ENCODE data around the gene ARRDC5. TPM values are rescaled to one million over a fixed set of nuclear protein-coding genes. Genes with fewer than 3 reads are reported as not detected.
"Not testable (repeated sequence)": the region's sequence is repeated elsewhere in the genome, so short reads cannot be mapped to it uniquely, and the experiment has no call there.

The ARRDC5 gene
- not detected for total RNA-seq

DNA sequence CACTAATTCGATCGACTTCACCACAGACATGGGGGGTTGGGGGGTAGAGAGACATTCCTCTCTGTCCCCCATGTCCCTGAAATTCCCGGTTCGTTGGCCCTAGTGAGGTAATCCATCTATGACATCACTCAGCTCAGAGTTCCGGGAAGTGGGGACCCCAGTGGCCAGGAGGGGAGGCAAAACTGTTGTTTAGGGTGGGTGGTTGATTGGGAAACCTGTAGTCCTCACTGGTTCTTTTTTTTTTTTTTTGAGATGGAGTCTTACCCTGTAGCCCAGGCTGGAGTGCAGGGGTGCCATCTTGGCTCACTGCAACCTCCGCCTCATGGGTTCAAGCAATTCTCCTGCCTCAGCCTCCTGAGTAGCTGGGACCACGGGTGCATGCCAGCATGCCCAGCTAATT is at the start of gene ARRDC5:
ARRDC5 (minus strand) TSS at position 101 of the 400 bp plus-strand sequence; CDS start at position 30, 71 bp downstream.
- no peak for ATAC-seq

DNA sequence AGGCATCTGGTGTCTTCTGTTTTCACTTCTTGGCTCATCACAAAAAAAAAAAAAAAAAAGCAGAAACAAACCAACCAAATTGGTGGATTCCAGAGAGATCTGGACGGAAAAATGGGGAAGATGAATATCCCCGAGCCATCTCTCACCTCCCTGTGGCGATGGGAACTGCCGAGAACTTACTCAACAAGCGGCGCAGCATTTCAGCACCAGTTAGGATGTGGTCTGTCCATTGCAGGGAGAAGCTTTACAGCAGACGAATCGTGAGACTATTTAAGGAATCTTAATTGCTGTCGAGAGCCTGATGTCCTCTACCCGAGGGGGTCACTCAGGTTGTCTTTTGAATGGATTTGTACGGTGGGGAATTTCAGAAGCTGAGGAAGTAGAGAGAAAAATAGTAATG is 49.0 kb upstream of the ARRDC5 start:
- no peak for ATAC-seq

DNA sequence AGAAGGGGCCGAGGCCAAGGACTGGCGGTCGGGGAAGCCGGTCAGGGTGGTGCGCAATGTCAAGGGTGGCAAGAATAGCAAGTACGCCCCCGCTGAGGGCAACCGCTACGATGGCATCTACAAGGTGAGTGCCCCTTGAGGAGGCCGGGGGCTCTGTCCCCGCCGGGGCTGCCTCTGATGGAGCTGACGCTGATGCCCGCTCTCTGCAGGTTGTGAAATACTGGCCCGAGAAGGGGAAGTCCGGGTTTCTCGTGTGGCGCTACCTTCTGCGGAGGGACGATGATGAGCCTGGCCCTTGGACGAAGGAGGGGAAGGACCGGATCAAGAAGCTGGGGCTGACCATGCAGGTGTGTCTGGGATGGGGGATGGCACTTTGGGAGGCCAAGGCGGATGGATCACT is 48.0 kb upstream of the ARRDC5 start:
- not testable (repeated sequence) for ATAC-seq

DNA sequence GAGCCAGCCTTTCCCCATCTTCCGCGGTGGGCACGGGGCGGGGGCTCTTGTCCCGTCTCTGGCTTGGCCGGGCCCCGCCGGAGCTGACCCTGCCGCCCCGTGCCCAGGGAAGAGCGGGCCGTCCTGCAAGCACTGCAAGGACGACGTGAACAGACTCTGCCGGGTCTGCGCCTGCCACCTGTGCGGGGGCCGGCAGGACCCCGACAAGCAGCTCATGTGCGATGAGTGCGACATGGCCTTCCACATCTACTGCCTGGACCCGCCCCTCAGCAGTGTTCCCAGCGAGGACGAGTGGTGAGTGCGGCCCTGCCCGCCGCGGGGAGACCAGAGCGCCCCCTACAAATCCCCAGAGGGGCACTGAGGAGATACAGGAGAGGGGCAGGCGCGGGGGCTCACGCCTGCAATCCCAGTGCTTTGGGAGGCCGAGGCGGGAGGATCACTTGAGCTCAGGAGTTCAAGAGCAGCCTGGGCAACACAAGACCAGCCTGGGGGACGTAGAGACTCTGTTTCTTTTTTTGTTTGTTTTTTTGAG is 39.0 kb upstream of the ARRDC5 start:
- ATAC-seq: not testable (repeated sequence)

DNA sequence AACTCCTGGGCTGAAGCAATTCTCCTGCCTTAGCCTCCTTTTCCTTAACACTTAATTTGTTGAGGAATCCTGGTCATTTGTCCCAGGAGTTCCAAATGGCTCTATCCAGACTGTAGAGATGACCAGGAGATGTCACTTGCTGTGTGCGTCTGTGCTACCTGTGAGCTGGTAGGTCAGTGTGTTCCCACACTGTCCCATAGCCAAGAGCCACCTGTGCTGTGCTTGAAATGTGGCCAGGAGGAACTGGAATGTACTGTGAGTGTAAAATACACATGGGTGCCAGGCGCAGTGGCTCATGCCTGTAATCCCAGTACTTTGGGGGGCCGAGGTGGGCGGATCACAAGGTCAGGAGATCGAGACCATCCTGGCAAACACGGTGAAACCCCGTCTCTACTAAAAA is 36.8 kb upstream of the ARRDC5 start:
- ATAC-seq: no peak

DNA sequence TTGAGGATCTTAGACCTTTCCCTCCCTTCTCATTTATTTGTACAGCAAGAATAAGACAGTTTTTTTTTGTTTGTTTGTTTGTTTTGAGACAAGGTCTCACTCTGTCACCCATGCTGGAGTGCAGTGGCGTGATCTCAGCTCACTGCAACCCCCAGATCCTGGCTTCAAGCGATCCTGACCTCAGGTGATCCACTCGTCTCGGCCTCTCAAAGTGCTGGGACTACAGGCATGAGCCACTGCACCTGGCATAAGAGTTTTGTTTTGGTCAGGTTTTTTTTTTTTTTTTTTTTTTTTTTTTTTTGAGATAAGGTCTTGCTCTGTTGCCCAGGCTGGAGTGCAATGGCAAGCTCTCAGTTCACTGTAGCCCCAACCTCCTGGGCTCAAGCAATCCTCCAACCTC is 35.8 kb upstream of the ARRDC5 start:
- not testable (repeated sequence) for ATAC-seq

DNA sequence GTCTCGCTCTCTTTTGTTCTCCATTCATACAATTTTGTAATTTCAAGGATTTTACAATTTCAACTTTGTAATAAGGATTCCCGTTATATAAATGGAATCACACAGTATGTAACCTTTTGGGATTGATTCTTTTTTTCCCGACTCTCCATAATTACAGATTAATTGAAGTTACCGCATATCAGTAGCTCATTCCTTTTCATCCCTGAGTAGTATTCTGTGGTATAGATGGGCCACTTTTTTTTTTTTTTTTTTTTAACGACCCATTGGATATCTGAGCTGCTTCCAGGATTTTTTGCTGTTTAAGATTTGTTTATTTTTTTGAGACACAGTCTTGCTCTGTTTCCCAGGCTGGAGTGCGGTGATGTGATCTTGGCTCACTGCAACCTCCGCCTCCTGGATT is 34.4 kb upstream of the ARRDC5 start:
- ATAC-seq: no peak

DNA sequence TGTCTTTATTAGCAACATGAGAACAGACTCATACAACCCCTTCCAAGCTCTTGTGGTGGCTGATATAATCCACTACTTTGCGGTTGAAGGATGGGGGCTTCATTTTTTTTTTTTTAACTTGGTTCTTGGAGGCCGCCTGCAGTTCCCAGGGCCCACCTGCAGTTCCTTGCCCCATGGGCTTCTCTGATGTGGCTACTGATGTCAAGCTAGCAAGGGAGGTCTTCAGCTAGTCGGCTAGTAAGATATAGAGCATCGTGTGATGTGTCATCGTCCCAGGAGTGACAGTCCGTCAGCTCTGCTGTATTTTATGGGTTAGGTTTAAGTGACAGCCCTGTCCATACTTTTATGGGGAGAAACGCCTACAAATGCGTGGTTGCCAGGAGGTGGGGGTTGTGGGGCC is 32.7 kb upstream of the ARRDC5 start:
- no peak for ATAC-seq

DNA sequence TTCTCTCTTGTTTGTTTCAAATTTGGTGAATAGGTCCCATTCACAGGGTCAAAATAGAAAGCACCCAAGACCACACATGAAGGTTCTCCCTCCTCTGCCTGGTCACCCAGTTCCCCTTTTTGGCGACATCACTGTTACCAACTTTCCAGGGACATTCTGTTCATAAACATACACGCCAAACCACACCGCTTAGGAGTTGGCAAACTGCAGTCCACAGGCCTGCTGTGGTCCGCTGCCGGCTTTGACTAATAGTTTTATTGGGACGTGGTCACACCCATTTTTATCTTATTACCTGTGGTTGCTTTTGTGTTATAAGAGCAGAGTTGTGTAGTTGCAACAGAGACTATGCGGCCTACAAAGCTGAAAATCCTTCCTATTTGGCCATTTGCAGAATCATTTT is 30.8 kb upstream of the ARRDC5 start:
- peak; percentile 30 for ATAC-seq

DNA sequence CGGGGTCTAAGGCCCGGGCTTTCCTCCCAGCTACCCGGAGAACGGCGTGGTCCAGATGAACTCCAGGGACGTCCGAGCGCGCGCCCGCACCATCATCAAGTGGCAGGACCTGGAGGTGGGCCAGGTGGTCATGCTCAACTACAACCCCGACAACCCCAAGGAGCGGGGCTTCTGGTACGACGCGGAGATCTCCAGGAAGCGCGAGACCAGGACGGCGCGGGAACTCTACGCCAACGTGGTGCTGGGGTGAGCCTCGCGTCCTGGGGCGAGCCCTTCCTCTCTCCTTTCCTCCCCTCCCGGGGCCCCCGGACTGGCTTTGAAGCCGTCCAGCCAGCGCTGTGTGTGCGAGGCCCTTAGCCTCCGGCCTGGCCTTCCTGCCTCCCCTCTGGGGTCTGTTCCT is 30.0 kb upstream of the ARRDC5 start:
- no peak for ATAC-seq

DNA sequence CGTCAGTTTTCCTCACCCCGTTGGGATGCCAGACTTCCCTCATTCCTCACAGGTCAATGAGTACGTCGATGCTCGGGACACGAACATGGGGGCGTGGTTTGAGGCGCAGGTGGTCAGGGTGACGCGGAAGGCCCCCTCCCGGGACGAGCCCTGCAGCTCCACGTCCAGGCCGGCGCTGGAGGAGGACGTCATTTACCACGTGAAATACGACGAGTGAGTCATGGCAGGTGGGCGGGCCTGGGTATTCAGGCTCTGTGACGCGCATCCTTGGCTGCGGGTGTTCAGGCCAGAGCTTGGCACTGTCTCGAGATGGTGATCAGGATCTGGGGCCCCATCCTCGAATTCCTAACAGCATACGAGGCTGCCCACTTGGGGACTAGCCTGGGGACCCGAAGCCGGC is 28.0 kb upstream of the ARRDC5 start:
- no peak for ATAC-seq

DNA sequence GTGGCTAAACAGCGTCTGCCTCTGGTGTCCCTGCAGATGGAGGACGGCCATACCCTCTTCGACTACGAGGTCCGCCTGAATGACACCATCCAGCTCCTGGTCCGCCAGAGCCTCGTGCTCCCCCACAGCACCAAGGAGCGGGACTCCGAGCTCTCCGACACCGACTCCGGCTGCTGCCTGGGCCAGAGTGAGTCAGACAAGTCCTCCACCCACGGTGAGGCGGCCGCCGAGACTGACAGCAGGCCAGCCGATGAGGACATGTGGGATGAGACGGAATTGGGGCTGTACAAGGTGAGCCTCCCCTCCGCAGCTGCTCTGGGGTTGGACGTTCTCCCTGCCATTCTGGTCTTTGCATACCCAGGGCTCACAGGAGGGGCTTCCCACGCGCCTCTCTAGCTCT is 26.5 kb upstream of the ARRDC5 start:
- no peak for ATAC-seq

DNA sequence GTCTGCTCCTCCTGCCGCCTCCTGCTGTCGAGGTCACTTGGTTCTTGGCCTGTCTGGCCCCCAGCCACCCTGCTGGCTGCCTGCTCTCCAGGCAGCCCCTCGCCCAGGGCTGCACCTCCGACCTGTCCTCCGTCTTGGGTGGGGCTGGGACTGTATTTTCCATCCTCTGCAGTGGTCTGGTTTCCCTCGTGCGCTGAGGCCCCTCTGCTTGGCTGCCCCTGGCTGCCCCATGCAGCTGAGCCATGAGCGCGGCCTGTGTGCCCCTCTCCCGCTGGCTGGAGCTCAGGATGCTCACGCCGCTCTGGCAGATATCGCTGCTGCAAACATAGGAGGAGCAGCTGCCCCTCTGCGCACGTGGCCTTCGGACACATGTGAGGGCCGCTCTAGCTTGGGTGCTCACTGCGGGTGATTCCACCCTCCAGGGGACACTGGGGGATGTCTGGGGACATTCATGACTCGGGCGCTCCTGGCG is 20.6 kb upstream of the ARRDC5 start:
- ATAC-seq: peak; percentile 23

DNA sequence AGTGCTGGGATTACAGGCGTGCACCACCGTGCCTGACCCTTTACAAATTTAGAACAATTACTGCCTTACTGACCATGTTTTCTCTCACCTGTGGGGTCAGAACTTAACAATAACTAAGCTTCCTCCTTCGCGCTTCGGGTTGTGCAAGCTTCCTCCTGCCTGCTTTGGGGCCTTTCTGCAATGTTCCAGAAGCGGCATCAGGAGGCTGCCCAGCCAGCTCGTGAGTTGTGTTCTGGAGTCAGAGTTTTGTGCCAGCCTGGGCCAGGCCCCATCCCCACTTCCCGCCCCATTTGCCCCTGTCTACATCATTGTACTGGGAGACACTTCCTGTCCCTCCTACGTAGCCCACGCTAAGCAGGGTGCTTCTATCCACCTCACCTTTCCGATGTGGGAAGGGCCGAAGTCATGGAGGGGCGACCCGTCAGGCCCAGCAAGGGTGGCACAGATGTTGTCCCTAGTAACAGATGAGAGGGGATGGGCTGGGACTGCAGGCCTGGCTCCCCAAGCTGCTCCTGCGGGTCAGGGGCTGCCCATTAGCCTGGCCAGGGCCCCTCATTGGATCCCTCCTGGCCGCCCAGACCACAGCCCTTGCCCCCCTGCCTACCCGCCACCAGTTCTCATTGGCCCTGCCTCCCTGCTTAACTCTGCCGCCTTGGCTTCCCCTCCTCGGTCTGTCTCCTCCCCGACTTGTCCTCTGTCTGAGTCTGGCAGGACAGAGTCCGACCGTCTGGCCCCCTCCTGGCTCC is 20.0 kb upstream of the ARRDC5 start:
- ATAC-seq: peak; percentile 7

DNA sequence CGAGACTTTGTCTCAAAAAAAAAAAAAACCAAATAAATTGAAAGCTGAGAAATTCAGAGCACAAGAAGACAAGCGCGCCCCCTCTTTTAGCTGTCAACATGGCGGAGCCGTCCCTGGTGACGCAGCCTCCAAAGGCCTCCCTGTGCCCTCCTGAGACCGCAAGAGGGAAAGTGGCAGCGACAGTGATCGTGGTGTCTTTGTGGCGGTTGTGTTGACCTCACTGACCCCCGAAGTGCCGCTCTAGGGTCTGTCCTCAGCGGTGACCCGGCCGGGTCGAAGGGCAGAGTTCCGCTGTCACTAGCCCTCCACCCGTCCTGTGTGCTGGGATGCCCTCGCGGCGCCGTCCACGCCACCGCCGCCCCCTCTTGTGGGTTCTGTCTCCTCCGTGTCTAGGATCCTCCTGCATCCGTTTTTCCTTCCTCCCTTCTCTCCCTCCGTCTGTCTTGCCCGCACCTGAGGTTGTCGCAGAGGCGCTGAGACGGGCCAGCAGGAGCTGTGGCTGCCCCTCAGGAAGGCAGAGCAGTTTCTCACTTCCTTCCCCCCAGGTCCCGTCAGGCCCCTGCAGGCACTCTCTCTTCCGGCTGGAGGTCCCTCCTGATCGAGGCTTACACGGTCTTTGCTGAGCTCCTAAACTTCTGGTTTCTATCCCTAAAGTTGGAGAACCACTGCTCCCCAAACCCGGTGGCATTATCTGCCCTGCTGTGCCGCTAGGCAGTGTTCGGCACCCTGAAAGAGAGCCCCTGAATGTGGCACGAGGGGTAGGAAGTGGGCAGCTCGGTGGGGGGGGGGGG is 13.8 kb upstream of the ARRDC5 start:
- ATAC-seq: no peak

DNA sequence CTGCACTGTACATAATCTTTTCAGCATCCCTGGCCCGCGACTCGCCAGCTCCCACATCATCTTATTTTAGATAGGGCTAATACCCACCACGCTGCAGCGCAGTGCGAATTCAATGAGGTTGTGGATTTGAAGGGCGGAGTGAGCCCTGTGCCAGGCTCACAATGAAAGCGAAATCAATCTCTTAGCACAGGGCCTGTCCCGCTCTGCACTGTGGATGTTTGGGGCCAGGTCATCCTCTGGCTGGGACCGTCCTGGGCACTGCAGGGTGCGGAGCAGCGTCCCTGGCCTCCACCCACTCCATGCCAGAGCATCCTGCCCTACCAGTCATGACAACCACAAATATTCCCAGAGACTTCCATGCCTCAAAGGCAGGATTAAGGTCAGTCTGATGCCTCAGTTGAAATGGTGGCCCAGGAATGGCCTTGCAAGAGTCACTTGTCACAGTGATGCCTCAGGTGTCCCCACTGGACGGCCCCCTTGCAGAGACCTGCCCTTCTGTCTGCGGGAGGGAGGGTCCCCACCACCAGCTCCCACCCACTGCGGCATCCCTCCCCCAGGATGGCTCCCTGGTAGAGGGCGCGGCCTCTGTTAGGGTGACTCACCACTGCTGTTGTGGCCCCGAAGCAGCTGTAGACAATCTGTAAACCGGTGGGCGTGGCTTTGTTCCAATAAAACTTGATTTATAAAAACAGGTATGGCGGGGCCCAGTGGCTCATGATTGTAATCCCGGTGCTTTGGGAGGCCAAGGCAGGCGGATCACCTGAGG is 12.2 kb upstream of the ARRDC5 start:
- ATAC-seq: peak; percentile 80

DNA sequence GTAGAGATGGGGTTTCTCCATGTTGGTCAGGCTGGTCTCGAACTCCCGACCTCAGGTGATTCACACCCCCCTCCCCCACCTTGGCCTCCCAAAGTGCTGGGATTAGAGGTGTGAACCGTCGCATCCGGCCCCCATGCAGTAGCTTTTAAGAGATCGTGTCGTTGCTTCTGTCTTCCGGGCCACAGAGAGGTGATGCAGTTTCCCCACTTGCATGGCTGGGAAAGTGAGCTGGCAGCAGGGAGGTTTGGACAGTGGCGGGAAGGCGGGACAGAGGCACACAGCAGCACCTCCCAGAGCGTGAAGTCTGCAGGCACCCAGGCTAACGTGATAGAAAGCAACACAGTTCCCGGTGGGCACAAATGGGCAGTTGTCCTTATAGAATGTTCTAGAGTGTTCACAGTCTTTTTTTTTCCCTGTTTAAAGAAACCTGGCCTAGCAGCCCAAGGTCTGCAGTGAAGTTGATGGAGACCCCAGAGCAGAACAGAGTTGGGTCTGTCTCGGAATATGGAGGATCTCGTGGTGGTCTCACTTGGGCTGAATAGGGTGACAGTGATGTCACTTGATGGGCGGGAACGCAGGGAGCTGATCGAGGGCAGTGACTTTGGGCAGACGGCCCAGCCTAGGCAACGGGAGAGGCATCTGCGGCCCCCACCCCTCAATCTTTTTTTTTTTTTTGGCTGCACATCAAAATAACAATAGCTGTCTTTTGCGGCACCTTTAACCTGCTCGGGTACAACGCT is 11.5 kb upstream of the ARRDC5 start:
- ATAC-seq: no peak

DNA sequence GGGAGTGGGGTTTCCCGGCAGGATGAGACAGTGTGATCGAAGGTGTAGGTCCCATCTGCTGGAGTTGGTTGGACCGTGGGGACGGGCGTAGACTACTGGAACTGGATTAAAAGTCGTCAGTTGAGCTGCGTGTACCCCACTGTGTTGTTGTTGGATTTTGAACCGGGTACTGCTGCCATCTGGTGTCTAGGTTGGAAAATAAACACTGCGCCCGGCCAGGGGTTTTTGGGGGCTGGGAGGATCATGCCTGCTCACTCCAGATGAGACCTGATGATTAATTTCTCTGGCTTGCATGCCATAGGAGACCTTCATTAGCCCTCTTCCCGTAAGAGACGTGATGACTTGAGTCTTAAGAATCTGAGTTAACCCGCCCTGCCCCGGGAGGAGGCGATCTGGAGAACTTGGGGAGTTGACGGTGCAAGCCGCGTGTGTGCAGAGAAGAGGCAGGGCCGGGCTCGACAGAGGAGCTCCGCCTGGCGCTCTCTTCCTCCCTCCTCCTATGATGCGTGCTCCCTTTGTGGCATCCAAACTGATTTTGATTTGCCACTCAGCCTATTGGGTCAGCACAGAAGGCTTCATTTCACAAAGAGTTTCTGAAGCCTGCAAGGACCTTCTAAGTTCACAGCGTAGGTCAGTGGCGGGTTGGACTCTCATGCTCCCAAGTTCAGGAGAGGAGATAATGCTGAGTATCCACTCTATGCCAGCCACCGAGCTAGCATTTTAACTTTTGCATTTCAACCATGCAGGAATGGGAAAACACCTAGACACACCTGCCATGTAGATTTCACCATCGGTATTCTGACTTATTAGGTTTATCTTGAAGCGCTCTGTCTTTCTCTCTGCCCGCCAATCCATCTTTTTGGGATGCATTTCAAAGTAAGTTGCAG is 9.3 kb upstream of the ARRDC5 start:
- ATAC-seq: peak; percentile 78

DNA sequence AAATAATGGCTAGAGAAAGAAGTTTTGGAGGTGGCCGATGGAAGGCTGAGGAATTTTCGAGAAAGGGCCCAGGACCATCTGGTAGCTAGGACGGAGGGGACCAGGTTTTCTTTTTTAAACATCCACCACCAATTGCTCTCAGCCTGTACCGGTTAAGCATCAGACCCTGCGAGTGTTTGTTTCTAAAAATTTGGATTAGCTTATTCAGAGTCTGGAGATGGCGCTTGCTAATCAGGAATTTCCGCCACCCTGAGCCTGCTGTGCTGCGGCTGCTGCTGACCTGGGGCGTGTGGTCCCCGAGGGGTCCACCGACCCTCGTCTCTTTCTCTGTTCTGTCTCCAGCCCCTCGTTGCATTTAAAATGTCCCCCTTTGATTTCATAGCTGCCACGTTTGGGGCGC is 8.6 kb upstream of the ARRDC5 start:
- no peak for ATAC-seq

DNA sequence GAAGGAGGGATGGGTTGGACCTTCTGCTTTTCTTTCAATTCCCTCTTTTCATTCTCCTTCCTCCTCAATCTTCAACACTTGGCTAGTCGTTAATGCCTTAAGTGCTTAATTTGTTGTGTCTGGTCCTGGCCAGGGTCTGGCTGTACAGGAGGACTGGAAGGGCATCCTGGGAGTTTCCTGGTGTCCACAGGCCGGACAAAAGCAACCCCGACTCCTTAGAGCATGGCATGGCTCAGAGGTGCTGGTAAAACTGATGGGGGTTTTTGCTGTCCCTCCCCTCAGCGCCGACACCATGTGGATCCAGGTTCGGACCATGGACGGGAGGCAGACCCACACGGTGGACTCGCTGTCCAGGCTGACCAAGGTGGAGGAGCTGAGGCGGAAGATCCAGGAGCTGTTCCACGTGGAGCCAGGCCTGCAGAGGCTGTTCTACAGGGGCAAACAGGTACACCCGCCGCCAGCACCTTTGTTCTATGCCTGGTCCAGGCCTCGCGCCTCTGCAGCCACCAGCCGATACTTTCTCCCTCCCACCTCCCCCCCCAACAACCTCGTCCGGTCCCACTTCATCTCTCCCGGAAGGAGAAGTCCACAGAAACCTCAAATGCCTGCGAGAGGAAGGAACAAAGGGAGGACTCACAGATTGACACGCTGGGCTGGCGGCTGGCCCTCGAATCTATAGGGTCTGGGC is 8.0 kb upstream of the ARRDC5 start:
- ATAC-seq: no peak

All from esophagus mucosa (tissue), 1 donor.